ENCODE measurements around the gene ZFAND3. TPM values are rescaled to one million over a fixed set of nuclear protein-coding genes. Genes with fewer than 3 reads are reported as not detected.

The ZFAND3 gene
- polyA plus RNA-seq, 3 donors, result 149 to 158 (median 150) TPM

GRCh38 chr6:37819802-37820717 is 533 bp downstream of the ZFAND3 start:
- DNase-seq (ENCODE audit: extremely low read depth in 1 of 11, low read depth in 9 of 11, low spot score in 4 of 11), result peak in 1 of 11 donors; percentile 18

- DNase-seq (ENCODE audit: extremely low read depth in 1 of 11, low read depth in 9 of 11, low spot score in 4 of 11), result no peak
Measured at GRCh38 chr6:37820718-37821079, 1.2 kb downstream of the ZFAND3 start.

GRCh38 chr6:37821446-37821845 is 1.9 kb downstream of the ZFAND3 start:
- no peak for DNase-seq (ENCODE audit: extremely low read depth in 1 of 11, low read depth in 9 of 11, low spot score in 4 of 11)

- DNase-seq (ENCODE audit: extremely low read depth in 1 of 11, low read depth in 9 of 11, low spot score in 4 of 11), result no peak
Measured at GRCh38 chr6:37822851-37823682, 3.5 kb downstream of the ZFAND3 start.

GRCh38 chr6:37824170-37824569 is 4.6 kb downstream of the ZFAND3 start:
- DNase-seq (ENCODE audit: extremely low read depth in 1 of 11, low read depth in 9 of 11, low spot score in 4 of 11), result no peak

GRCh38 chr6:37826188-37826587 is 6.7 kb downstream of the ZFAND3 start:
- DNase-seq (ENCODE audit: extremely low read depth in 1 of 11, low read depth in 9 of 11, low spot score in 4 of 11), result no peak

- no peak for DNase-seq (ENCODE audit: extremely low read depth in 1 of 11, low read depth in 9 of 11, low spot score in 4 of 11)
Measured at GRCh38 chr6:37826993-37827392, 7.5 kb downstream of the ZFAND3 start.

- no peak for DNase-seq (ENCODE audit: extremely low read depth in 1 of 11, low read depth in 9 of 11, low spot score in 4 of 11)
Measured at GRCh38 chr6:37827603-37828265, 8.2 kb downstream of the ZFAND3 start.

- no peak for DNase-seq (ENCODE audit: extremely low read depth in 1 of 11, low read depth in 9 of 11, low spot score in 4 of 11)
Measured at GRCh38 chr6:37830225-37830624, 10.7 kb downstream of the ZFAND3 start.

- no peak for DNase-seq (ENCODE audit: extremely low read depth in 1 of 11, low read depth in 9 of 11, low spot score in 4 of 11)
Measured at GRCh38 chr6:37831457-37831856, 11.9 kb downstream of the ZFAND3 start.

GRCh38 chr6:37835923-37836322 is 16.4 kb downstream of the ZFAND3 start:
- DNase-seq (ENCODE audit: extremely low read depth in 1 of 11, low read depth in 9 of 11, low spot score in 4 of 11), result no peak

- DNase-seq (ENCODE audit: extremely low read depth in 1 of 11, low read depth in 9 of 11, low spot score in 4 of 11), result no peak
Measured at GRCh38 chr6:37838219-37838921, 18.8 kb downstream of the ZFAND3 start.

GRCh38 chr6:37840143-37840939 is 20.8 kb downstream of the ZFAND3 start:
- no peak for DNase-seq (ENCODE audit: extremely low read depth in 1 of 11, low read depth in 9 of 11, low spot score in 4 of 11)

GRCh38 chr6:37840940-37841300 is 21.4 kb downstream of the ZFAND3 start:
- DNase-seq (ENCODE audit: extremely low read depth in 1 of 11, low read depth in 9 of 11, low spot score in 4 of 11), result no peak

- DNase-seq (ENCODE audit: extremely low read depth in 1 of 11, low read depth in 9 of 11, low spot score in 4 of 11), result no peak
Measured at GRCh38 chr6:37845026-37845911, 25.7 kb downstream of the ZFAND3 start.

- no peak for DNase-seq (ENCODE audit: extremely low read depth in 1 of 11, low read depth in 9 of 11, low spot score in 4 of 11)
Measured at GRCh38 chr6:37845930-37846329, 26.4 kb downstream of the ZFAND3 start.

- DNase-seq (ENCODE audit: extremely low read depth in 1 of 11, low read depth in 9 of 11, low spot score in 4 of 11), result no peak
Measured at GRCh38 chr6:37847704-37848103, 28.2 kb downstream of the ZFAND3 start.

All from renal cortex interstitium (tissue), 11 donors.